PC-3 (cell line): ENCODE results near the gene COPS6. TPM values are rescaled to one million over a fixed set of nuclear protein-coding genes. Genes with fewer than 3 reads are reported as not detected.
"Not testable (repeated sequence)": the region's sequence is repeated elsewhere in the genome, so short reads cannot be mapped to it uniquely, and the experiment has no call there.

Source experiments
- ATAC-seq: fragments of 200-7000 bp; cut with Tn5 transposase; 2 replicates; pipeline ENCODE4 v1.9.1; 2020; ENCODE audit warnings: mild to moderate bottlenecking, moderate library complexity
- BruUV-seq: library from RNA; stranded (reverse); fragments of 400-500 nt; replicated peaks from 2 replicates; lab custom pipeline; 2021; lab: Mats Ljungman, UMichigan
- CTCF ChIA-PET: fragments of 300-600 bp; sonication (Branson Sonifier 250); formaldehyde crosslinking; loops from one replicate; lab custom pipeline; 2022; ENCODE audit warnings: antibody characterized with exemption; lab: Charles Lee
- POLR2A ChIA-PET: fragments of 300-600 bp; sonication (Branson Sonifier 250); formaldehyde crosslinking; loops from one replicate; lab custom pipeline; 2022; ENCODE audit warnings: antibody characterized with exemption; ENCODE audit not compliant: unreplicated experiment; lab: Charles Lee
- DNase-seq: peaks from one replicate; pipeline ENCODE4 v3.0.0-alpha.2; 2015
- H2AFZ ChIP-seq: fragments of 300-600 bp; sonication (generic); 2 replicates; pipeline ENCODE4 v1.6.0; 2016; ENCODE audit warnings: antibody characterized with exemption, low read length
- H3F3A ChIP-seq: fragments of 300-600 bp; sonication (generic); one replicate; pipeline ENCODE4 v1.6.0; 2017; ENCODE audit warnings: antibody characterized with exemption, low read length, control low read depth, mild to moderate bottlenecking; ENCODE audit not compliant: unreplicated experiment
- H3K27ac ChIP-seq: fragments of 300-600 bp; sonication (generic); 2 replicates; pipeline ENCODE4 v1.5.1; 2016; ENCODE audit warnings: mild to moderate bottlenecking, low read length
- H3K27me3 ChIP-seq: fragments of 300-600 bp; sonication (generic); 2 replicates; pipeline ENCODE4 v1.6.1; 2016; ENCODE audit warnings: low read length, mixed read lengths
- H3K36me3 ChIP-seq: fragments of 300-600 bp; sonication (generic); 2 replicates; pipeline ENCODE4 v1.6.1; 2016; ENCODE audit warnings: low read depth, mixed run types, low read length, mixed read lengths
- H3K4me1 ChIP-seq: fragments of 300-600 bp; sonication (generic); 2 replicates; pipeline ENCODE4 v1.5.1; 2016; ENCODE audit warnings: low read length; ENCODE audit not compliant: insufficient read depth
- H3K4me2 ChIP-seq: fragments of 300-600 bp; sonication (generic); 2 replicates; pipeline ENCODE4 v1.6.0; 2016; ENCODE audit warnings: low read length
- H3K4me3 ChIP-seq: fragments of 300-600 bp; sonication (generic); 2 replicates; pipeline ENCODE4 v1.5.1; 2016; ENCODE audit warnings: mild to moderate bottlenecking, low read length, mixed read lengths
- H3K79me2 ChIP-seq: fragments of 300-600 bp; sonication (generic); 2 replicates; pipeline ENCODE4 v1.6.1; 2017; ENCODE audit warnings: low read length, mixed read lengths
- H3K9ac ChIP-seq: fragments of 300-600 bp; sonication (generic); 2 replicates; pipeline ENCODE4 v1.6.0; 2016; ENCODE audit warnings: mild to moderate bottlenecking, low read length
- H3K9me2 ChIP-seq: fragments of 300-600 bp; sonication (generic); replicated peaks from 2 replicates; pipeline ENCODE4 v1.6.1; 2016; ENCODE audit warnings: mixed run types, low read length, mixed read lengths
- H3K9me3 ChIP-seq: fragments of 300-600 bp; sonication (generic); 2 replicates; pipeline ENCODE4 v1.6.1; 2016; ENCODE audit warnings: low read length, mixed read lengths
- H4K20me1 ChIP-seq: fragments of 300-600 bp; sonication (generic); 2 replicates; pipeline ENCODE4 v1.6.1; 2016; ENCODE audit warnings: low read length, mixed read lengths
- CTCF ChIP-seq: fragments of 300-600 bp; sonication (generic); conservative IDR thresholded peaks from 2 replicates; pipeline ENCODE4 v1.5.1; 2017; ENCODE audit warnings: antibody characterized with exemption, low read depth, mild to moderate bottlenecking, low read length
- EZH2 ChIP-seq: fragments of 300-600 bp; sonication (generic); IDR thresholded peaks from one replicate; pipeline ENCODE4 v1.6.1; 2017; ENCODE audit warnings: antibody characterized with exemption, mild to moderate bottlenecking, low read length; ENCODE audit not compliant: unreplicated experiment
- EZH2phosphoT487 ChIP-seq: fragments of 300-600 bp; sonication (generic); IDR thresholded peaks from 2 replicates; pipeline ENCODE4 v1.6.1; 2018; ENCODE audit warnings: mild to moderate bottlenecking, antibody characterized with exemption, low read length, borderline replicate concordance
- intact Hi-C: fragments of 100-400 bp; cut with micrococcal nuclease; formaldehyde crosslinking; loops from 2 replicates; pipeline ENCODE4 v1.9.0; 2023
- total RNA-seq: library from RNA; depleted of rRNA; stranded (reverse); fragments of >200 nt; gene quantifications from 2 replicates; pipeline ENCODE4 v1.2.3, GENCODE V29; 2014

The COPS6 gene
- total RNA-seq, 1 experiment from 2014 or later = 110 TPM

DNA sequence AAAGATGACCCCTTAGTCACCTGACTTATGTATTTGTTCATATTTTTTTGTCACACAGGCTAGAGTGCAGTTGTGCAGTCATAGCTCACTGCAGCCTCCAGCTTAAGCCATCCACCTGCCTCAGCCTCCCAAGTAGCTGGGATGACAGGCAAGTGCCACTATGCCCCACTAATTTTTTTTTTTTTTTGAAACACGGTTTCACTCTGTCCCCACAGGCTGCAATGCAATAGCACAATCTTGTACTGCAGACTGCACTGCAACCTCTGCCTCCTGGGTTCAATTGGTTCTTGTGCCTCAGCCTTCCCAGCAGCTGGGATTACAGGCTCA is 39.8 kb downstream of the COPS6 start:
- TF ChIP-seq CTCF = no peak
- TF ChIP-seq EZH2 = no peak
- no peak for TF ChIP-seq EZH2phosphoT487
- H4K20me1 ChIP-seq = no peaks in the 10 kb centered on the region
- H3K4me2 ChIP-seq = peak overlapping the region; percentile 93
- BruUV-seq = no TSS peak
- no peak overlapping the region for H3K27ac ChIP-seq
- no peaks in the 10 kb centered on the region for H3K9me2 ChIP-seq
- DNase-seq (no peak), ATAC-seq (no peak)
- no peak overlapping the region for H2AFZ ChIP-seq
- H3F3A ChIP-seq = no peaks in the 10 kb centered on the region
- H3K27me3 ChIP-seq = no peaks in the 10 kb centered on the region
- ChIA-PET POLR2A (interaction anchor here (0.6 kb wide), 2 partner anchors 84 to 1249 kb away, joined by 4 to 18 read pairs; no protein-coding TSS in a partner anchor), CTCF (interaction anchor here (0.9 kb wide), 1 partner anchor 279 kb away, joined by 7 read pairs; no protein-coding TSS in a partner anchor)
- H3K4me1 ChIP-seq = 0 out of 2 replicates have a peak, but pooled peaks cover 4% of the 10 kb centered on the region
- H3K36me3 ChIP-seq = no peaks in the 10 kb centered on the region
- no peaks in the 10 kb centered on the region for H3K9me3 ChIP-seq
- H3K79me2 ChIP-seq = 0 out of 2 replicates have a peak, but pooled peaks cover 5% of the 10 kb centered on the region
- no peak overlapping the region for H3K9ac ChIP-seq
- intact Hi-C loops = loop anchor here (5.0 kb wide), 1 partner anchor 46 kb away; the partner anchor contains the start of gene ZNF3
- H3K4me3 ChIP-seq = no peak overlapping the region

DNA sequence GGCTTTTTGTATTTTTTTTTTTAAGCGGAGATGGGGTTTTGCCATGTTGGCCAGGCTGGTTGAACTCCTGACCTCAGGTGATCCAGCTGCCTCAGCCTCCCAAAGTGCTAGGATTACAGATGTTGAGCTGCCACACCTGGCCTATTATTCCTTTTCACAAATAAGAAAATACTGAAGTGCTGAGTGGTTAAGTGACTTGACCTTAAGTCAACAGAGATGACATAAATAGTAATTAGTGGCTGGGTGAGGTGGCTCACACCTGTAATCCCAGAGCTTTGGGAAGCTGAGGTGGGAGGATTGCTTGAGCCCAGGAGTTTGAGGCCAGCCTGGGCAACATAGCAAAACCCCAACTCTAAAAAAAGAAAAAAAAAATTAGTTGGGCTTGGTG is 41.4 kb downstream of the COPS6 start:
- H3K4me1 ChIP-seq, H3F3A ChIP-seq, POLR2A ChIA-PET, H3K27me3 ChIP-seq, H3K79me2 ChIP-seq, DNase-seq, H3K4me2 ChIP-seq, BruUV-seq, H3K9me3 ChIP-seq, H3K9ac ChIP-seq, H4K20me1 ChIP-seq, H3K27ac ChIP-seq, H3K9me2 ChIP-seq, ATAC-seq, H3K36me3 ChIP-seq, H3K4me3 ChIP-seq, H2AFZ ChIP-seq: not testable (repeated sequence)
- intact Hi-C loops = loop anchor here (5.0 kb wide), 2 partner anchors 212 to 277 kb away; no protein-coding TSS in a partner anchor
- CTCF ChIA-PET = interaction anchor here (1.0 kb wide), 1 partner anchor 28 kb away, joined by 6 read pairs; no protein-coding TSS in a partner anchor

GRCh38 chr7:100130608-100131453 is 42.1 kb downstream of the COPS6 start:
- no peaks in the 10 kb centered on the region for H3K9me2 ChIP-seq
- H3K27me3 ChIP-seq = no peaks in the 10 kb centered on the region
- peak overlapping the region; percentile 79 for H2AFZ ChIP-seq
- ChIA-PET POLR2A (no interaction called here), CTCF (interaction anchor here (1.0 kb wide), 1 partner anchor 29 kb away, joined by 6 read pairs; no protein-coding TSS in a partner anchor)
- no TSS peak for BruUV-seq
- H4K20me1 ChIP-seq = no peaks in the 10 kb centered on the region
- 0 out of 2 replicates have a peak, but pooled peaks cover 4% of the 10 kb centered on the region for H3K4me1 ChIP-seq
- no peaks in the 10 kb centered on the region for H3F3A ChIP-seq
- H3K36me3 ChIP-seq = no peaks in the 10 kb centered on the region
- H3K27ac ChIP-seq = no peak overlapping the region
- H3K4me3 ChIP-seq = peak overlapping the region; percentile 48; the same call in 1 of the 2 replicates
- peak overlapping the region; percentile 18; the same call in 1 of the 2 replicates for H3K9ac ChIP-seq
- 0 out of 2 replicates have a peak, but pooled peaks cover 5% of the 10 kb centered on the region for H3K79me2 ChIP-seq
- TF ChIP-seq EZH2 = no peak
- TF ChIP-seq CTCF = peak; percentile 71
- no peak for TF ChIP-seq EZH2phosphoT487
- peak overlapping the region; percentile 82 for H3K4me2 ChIP-seq
- intact Hi-C loops = loop anchor here (5.0 kb wide), 2 partner anchors 211 to 276 kb away; no protein-coding TSS in a partner anchor
- no peak for ATAC-seq
- no peaks in the 10 kb centered on the region for H3K9me3 ChIP-seq
- DNase-seq = peak; percentile 65
